ENCODE results near the gene NPC2. TPM values are rescaled to one million over a fixed set of nuclear protein-coding genes. Genes with fewer than 3 reads are reported as not detected.
A peak's percentile ranks its signal among the peaks of the same experiment; 100 is the strongest.

Gene NPC2
- total RNA-seq, 1 experiment from 2014 or later = 314 TPM

GRCh38 chr14:74519316-74520074, 26.4 kb upstream of the NPC2 start:
- no peak for DNase-seq (ENCODE audit: low spot score)

DNA sequence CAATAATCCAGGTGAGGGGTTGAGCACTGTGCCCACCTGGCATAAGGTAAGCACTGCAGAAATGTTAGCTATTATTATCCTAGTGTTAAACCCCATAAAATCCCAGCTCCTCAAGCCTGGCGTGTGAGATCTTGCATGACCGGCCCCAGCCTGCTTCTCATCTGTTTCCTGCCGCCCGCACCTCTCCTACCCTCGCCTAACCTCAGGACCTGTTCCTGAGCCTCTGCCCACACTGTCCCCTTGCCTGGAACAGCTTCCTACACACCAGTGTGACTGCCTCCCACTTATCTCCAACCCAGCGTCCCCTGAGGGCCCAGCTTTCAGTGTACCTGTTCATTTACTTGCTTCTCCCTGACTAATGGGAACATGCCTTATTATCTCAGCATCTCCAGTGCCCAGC, 25.1 kb upstream of the NPC2 start:
- no peak for DNase-seq (ENCODE audit: low spot score)

GRCh38 chr14:74517731-74518130, 24.6 kb upstream of the NPC2 start:
- no peak for DNase-seq (ENCODE audit: low spot score)

DNA sequence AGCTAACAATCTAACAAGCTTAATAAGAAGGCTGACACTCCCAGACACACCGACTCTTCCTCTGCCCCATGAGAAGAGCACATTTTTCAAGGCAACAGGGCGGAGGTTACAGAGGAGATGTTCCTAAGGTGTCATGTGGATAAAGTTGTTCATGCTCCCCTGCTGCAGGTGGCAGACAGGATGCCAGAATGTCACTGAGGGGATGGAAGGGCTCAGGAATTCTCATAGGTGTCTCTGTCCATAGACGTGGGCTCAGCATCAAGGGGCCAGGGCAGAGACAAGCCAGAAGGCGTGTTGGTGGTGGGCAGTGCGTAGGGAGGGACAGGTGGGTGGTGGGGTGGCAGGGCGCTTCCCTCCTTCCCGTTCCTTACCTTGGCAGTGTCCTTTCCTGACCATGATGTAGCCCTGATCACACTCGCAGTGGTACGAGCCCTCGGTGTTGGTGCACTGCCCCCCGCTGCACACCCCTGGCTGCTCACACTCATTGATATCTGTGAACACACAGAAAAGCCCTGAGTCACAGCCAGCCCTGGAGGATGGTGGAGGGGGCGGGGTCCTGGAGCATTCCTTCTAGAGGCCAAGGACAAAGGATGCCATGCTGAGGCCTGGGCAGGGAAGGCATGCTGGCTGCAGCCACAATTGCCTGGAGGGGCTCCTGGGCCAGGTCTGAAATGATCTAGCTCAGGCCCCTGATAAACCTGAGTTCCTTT, 23.5 kb upstream of the NPC2 start:
- peak; percentile 27 for DNase-seq (ENCODE audit: low spot score)

DNA sequence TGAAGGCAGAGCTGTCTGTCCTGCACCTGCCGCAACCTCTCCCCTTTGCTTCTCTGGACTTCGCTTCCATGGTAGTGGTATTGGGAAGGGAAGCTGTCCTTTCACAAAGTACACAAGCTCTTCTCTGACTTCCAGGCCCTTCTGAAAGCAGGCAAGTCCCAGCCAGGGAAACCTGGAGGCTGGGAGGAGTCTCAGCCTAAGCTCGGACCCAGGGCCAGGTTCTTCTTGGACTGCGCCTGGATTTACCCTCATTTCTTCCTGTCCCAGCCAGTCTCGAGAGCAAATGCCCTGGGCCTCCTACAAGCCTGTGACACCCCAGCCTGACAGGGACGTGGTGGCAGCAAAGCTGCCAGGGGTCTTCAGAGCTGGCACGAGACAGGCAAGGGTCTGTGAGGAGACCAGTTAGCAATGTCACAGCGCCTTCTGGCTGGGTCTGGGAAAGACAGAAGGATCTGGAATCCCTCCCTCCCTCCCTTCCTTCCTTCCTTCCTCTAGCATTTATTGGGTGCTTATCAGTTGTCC, 22.8 kb upstream of the NPC2 start:
- no peak for DNase-seq (ENCODE audit: low spot score)

- DNase-seq (ENCODE audit: low spot score) = peak; percentile 87
Observed at GRCh38 chr14:74514471-74514941, 21.4 kb upstream of the NPC2 start.

DNA sequence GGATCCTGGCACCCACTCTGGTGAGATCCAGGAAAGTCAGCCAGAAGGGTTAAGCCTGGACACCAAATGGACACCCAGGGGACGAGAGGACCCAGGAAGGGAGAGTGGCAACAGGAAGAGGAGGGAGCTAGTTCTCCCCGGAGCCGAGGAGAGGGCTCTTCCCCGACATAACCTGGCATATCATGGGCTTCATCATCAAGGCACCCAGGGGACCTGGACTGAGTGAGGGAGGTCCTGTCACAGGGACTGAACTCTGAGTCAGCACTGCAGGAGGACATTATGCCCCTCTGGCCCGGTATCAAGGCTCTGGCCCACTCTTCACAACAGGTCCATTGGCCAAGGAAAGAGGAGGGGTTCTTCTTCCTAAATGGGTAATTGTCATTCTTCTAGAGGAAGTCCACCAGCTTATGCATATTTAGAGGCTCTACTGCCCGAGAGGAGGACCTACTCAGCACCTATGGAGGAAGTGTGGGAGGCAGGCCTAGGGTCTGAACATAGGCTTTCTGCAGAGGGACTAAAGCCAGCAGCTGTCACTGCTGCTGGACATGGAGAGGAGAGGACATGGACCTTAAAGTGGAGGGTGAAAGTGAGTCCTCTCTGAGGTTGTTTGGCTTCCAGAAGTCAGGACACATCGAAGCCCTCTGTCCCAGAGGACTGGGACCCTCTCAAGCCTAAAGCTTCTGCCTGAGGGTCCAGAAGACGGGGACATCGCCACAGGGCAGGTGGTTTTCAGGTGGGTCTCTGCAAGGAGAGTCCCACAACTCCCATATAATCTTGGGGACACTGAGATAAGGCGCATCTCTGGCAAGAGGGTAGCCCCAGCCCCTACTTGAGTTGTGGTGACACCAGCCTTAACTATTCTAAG, 19.1 kb upstream of the NPC2 start:
- no peak for DNase-seq (ENCODE audit: low spot score)

GRCh38 chr14:74510959-74511409, 17.9 kb upstream of the NPC2 start:
- DNase-seq (ENCODE audit: low spot score) = peak; percentile 53

DNA sequence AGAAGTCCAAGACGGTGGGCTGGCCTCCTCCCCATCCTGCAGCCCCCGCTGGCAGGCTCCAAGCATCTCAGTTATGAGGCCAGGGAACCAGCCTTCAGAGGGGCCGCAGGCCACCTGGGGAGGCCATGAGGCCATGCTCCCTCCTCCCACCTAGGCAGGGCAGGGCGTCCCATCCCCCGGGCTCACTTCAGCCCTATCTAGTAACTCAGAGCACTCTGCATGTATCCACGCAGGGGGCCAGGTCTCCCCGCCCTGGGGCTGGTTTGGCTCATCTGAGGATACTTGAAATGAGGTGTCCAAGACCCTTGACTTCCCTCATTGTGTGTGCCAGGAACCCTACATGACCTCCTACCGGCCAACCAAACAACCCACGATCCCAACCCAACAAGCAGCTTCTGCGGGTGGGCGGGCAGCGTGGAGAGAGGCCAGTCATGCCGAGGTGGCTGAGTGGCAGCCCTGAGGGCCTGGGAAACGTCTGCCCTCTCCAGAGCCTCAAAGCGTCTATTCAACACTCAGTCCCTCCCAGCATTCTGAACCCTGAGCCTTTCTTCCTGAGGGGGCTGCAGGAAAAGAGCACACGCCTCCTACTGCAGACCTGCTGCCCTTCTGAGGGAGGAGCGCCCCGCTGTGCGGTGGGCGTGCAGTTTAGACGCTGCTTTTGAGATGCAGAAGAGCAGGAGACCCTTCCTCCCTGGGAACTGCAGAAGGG, 17.3 kb upstream of the NPC2 start:
- DNase-seq (ENCODE audit: low spot score) = no peak

GRCh38 chr14:74509587-74510222, 16.6 kb upstream of the NPC2 start:
- no peak for DNase-seq (ENCODE audit: low spot score)

DNA sequence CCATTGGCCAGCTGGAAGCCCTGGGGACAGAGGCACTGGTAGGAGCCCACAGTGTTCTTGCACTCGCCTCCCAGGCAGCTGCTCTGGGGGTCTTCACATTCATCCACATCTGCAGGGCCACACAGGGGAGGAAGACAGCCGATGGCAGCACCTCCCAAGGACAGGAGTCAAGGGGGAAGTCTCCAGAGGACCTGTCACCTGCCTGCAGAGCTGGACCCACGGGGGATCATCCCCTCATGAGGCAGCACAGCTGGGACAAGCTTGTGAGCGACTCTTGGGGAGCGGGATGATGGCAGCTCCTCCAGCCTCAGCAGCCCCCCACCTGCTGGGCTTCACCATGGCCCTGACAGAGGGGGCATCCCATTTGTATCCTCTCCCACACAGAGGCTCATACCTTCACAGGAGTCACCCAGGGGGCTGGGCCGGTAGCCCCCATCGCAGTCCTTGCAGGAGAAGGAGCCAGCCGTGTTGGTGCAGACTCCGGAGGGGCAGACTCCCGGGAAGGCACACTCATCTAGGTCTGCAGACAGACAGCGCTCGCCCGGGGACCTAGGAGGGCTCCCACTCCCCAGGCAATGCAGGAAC, 15.8 kb upstream of the NPC2 start:
- no peak for DNase-seq (ENCODE audit: low spot score)

- DNase-seq (ENCODE audit: low spot score) = no peak
Observed at GRCh38 chr14:74508292-74508731, 15.2 kb upstream of the NPC2 start.

DNA sequence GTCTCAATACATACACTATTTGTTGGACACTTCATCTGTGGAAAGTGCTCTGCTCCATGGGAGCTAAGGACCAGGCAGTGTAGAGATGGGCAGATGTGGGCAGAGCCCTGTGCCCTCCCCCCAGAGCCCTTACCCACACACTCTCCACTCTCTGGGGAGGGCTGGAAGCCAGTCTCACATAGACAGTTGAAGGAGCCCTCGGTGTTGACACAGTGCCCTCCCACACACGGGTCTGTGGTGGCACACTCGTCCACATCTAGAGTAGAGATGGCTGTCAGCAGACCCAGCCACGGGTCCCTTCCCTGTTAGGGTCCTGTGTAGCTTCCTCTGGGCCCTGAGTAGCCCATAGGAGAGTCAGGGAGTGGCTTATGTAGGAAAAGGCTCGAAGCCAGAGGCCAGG, 14.7 kb upstream of the NPC2 start:
- DNase-seq (ENCODE audit: low spot score) = no peak

GRCh38 chr14:74507085-74507484, 14.0 kb upstream of the NPC2 start:
- no peak for DNase-seq (ENCODE audit: low spot score)

GRCh38 chr14:74506411-74506851, 13.3 kb upstream of the NPC2 start:
- DNase-seq (ENCODE audit: low spot score) = no peak

GRCh38 chr14:74505831-74506230, 12.7 kb upstream of the NPC2 start:
- no peak for DNase-seq (ENCODE audit: low spot score)

DNA sequence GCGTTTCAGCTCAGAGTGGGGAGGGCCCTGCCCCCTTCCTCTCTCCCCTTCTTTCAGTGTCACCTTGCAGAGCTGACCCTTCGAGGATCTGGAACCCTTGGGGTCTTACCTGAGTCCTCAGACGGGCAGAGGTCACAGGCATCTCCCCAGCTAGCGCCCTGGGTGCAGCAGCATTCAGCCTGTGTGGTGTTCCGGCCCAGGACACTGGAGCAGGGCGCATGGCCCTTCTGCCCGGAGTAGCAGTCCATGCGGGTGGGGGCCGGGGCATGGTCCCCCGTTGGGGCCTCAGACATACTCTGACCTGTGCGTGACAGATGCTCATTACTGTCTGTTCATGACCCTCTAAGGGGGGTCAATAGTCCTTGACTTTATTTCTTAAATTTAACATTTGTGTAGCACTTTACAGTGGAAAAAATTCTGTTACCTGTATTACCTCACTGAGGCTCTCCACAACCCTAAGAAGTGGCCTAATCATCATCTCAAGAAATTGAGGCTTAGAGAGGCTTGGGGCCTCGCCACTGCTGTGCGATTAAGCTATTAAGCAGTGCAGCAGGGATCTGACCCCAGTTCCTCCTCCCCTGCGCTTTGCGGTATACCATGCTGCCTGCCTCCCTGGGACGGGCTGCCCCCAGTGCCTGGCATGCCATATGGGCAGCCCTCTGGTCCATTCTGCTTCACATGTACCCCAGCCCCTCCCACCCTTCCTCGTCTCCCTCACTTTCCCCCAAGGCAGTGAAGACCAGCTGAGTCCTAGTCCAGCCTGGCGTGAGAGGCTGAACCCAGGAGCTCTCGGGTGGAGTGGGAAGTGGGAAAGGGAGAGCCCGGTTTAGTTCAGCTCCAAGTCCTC, 12.0 kb upstream of the NPC2 start:
- no peak for DNase-seq (ENCODE audit: low spot score)

DNA sequence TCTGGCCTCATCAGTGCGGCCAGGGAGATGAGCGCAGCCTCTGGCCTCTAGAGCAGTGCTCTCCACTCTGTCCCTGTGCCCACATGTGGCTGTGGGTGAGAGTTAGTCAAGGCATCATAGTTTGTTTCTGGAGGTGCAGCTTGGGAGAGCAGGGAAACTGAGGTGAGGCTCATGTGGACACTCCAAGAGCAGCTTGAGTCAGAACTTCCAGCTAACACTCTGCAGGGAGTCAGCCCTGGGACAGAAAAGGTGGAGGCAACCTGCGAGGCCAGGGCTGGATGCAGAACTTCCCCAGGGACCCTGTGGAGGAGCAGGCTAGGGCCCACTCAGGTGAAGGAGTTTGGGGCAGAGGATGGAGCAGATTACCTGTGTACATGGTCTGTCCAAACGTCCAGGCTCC, 11.3 kb upstream of the NPC2 start:
- DNase-seq (ENCODE audit: low spot score) = no peak

- no peak for DNase-seq (ENCODE audit: low spot score)
Observed at GRCh38 chr14:74503938-74504335, 10.8 kb upstream of the NPC2 start.
